Lower lobe of right lung (tissue), 2 donors: ENCODE results near the gene DGKI. TPM values are rescaled to one million over a fixed set of nuclear protein-coding genes. Genes with fewer than 3 reads are reported as not detected.

Experiments used
- ATAC-seq, 2 donors: fragments of 200-7000 bp; cut with Tn5 transposase; one replicate each; pipeline ENCODE4 v1.9.1; 2020 to 2022; ENCODE audit warnings: mild to moderate bottlenecking in 2 of 2, moderate library complexity in 2 of 2
- DNase-seq: peaks from one replicate; pipeline ENCODE4 v3.0.0-alpha.2; 2020
- H3K27ac ChIP-seq: fragments of 200-600 bp; one replicate; pipeline ENCODE4 v1.8.0; 2022
- H3K27me3 ChIP-seq: fragments of 200-600 bp; one replicate; pipeline ENCODE4 v1.8.0; 2022; ENCODE audit warnings: low read depth
- H3K36me3 ChIP-seq: fragments of 200-600 bp; one replicate; pipeline ENCODE4 v1.8.0; 2022; ENCODE audit warnings: mild to moderate bottlenecking
- H3K4me1 ChIP-seq: fragments of 200-600 bp; one replicate; pipeline ENCODE4 v1.8.0; 2022
- H3K4me3 ChIP-seq: fragments of 200-600 bp; one replicate; pipeline ENCODE4 v1.8.0; 2022; ENCODE audit warnings: mild to moderate bottlenecking
- H3K9me3 ChIP-seq: fragments of 200-600 bp; one replicate; pipeline ENCODE4 v1.8.0; 2022
- intact Hi-C: fragments of 100-400 bp; cut with DNase I; formaldehyde crosslinking; loops from one replicate; pipeline ENCODE4 v1.11.0; 2022
- total RNA-seq: library from RNA; stranded (reverse); fragmentation: NEBNext Ultra II Directional; extraction: Animal tissue kit (Norgen Biotek cat#: 25700); gene quantifications from one replicate; pipeline ENCODE4 v1.2.1, GENCODE V29; 2021
- TF ChIP-seq, protein P1 (sequence below): fragments of 200-600 bp; IDR thresholded peaks from one replicate; pipeline ENCODE4 v1.8.0; 2022; ENCODE audit warnings: antibody characterized with exemption, mild to moderate bottlenecking
- donor health status: DM: no; HTN: yes; CAD: no; lungs with severe emphysema.

DGKI gene
- total RNA-seq, 1 donor from 2014 or later, result 0.09 TPM

DNA sequence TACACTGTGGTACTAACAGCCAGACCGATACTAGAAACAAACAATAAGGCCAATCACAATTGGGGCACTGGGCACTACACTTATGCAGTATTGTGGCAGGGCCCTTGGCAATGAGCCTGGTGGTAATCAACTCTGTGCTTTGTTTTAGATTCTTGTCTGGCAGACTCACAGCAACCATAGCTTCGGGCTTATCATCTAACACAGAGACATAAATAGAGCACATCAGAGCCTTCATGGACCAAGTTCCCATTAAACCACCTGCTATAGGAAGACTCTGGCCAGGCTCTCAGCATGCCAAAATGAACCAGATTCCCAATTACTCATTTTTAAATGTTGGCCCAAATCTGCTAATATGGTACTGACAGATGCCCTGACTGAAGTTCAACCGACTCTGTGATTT lies 218.6 kb downstream of the DGKI start:
- H3K4me1 ChIP-seq, result no peaks in the 10 kb centered on the region
- DNase-seq (no peak), ATAC-seq (no peak)
- TF ChIP-seq, protein P1, sequence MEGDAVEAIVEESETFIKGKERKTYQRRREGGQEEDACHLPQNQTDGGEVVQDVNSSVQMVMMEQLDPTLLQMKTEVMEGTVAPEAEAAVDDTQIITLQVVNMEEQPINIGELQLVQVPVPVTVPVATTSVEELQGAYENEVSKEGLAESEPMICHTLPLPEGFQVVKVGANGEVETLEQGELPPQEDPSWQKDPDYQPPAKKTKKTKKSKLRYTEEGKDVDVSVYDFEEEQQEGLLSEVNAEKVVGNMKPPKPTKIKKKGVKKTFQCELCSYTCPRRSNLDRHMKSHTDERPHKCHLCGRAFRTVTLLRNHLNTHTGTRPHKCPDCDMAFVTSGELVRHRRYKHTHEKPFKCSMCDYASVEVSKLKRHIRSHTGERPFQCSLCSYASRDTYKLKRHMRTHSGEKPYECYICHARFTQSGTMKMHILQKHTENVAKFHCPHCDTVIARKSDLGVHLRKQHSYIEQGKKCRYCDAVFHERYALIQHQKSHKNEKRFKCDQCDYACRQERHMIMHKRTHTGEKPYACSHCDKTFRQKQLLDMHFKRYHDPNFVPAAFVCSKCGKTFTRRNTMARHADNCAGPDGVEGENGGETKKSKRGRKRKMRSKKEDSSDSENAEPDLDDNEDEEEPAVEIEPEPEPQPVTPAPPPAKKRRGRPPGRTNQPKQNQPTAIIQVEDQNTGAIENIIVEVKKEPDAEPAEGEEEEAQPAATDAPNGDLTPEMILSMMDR, result no peak
- H3K36me3 ChIP-seq, result no peaks in the 10 kb centered on the region
- H3K9me3 ChIP-seq, result no peaks in the 10 kb centered on the region
- intact Hi-C loops, result no loop called here
- no peak overlapping the region for H3K4me3 ChIP-seq
- no peaks in the 10 kb centered on the region for H3K27me3 ChIP-seq
- H3K27ac ChIP-seq, result no peak overlapping the region

DNA sequence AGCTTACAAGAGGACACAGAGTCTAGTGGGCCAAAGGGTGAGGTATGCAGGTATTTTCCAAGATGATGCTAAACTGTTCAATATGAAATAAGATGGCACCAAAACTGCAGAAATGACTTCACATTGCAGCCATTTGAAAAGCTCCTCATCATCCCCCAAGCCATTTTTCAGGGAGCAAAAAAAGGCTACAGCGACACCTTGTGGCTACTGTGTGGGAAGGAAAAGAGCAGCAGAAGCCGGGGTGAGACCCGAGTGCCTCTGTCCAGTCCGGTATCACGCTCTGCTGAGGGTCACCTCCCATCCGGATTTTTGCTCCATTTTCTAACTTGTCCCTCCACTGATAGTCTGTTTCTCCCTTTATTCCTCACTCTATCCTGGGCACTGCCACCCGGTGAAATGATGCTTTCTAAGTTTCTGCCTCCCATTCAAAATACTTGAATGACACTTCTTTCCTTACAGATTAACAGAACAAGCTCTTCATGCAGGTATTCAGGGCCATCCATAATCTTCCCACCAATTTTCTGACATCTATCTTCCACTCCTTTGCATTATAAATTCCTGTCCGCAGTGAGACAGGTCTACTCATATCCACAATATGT lies 220.2 kb downstream of the DGKI start:
- DNase-seq (no peak), ATAC-seq (peak; percentile 53 to 58)
- no peaks in the 10 kb centered on the region for H3K36me3 ChIP-seq
- intact Hi-C loops, result no loop called here
- no peaks in the 10 kb centered on the region for H3K4me1 ChIP-seq
- H3K27me3 ChIP-seq, result no peaks in the 10 kb centered on the region
- H3K4me3 ChIP-seq, result no peak overlapping the region
- TF ChIP-seq, protein P1, result peak; percentile 69
- no peak overlapping the region for H3K27ac ChIP-seq
- no peaks in the 10 kb centered on the region for H3K9me3 ChIP-seq

GRCh38 chr7:137625197-137625596 lies 221.6 kb downstream of the DGKI start:
- DNase-seq, result no peak
- Histone ChIP-seq H3K4me1 (no peaks in the 10 kb centered on the region), H3K27ac (no peak overlapping the region), H3K4me3 (no peak overlapping the region), H3K27me3 (no peaks in the 10 kb centered on the region), H3K36me3 (no peaks in the 10 kb centered on the region), H3K9me3 (no peaks in the 10 kb centered on the region)
- TF ChIP-seq, protein P1, result no peak
- intact Hi-C loops, result no loop called here
- ATAC-seq, result no peak

DNA sequence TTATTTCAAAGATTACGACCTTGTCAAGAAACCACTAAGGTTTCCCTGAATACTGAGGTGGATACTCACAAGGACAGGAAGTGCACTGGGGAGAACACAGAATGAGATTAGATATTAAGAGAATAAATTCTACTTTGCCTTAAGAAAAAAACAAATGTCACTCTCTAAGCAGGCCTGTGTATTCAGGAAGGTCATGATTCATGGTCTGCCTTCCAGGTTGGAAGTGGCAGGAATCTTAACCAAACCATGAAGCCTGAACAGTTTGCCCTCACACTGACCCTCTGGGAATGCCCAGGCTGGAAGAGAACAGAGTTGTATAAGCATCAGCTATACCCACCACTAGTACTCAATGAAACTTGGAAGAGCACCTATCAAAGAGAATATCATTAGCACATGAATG lies 227.6 kb downstream of the DGKI start:
- ATAC-seq (no peak), DNase-seq (no peak)
- TF ChIP-seq, protein P1, result no peak
- no peaks in the 10 kb centered on the region for H3K9me3 ChIP-seq
- intact Hi-C loops, result no loop called here
- H3K27me3 ChIP-seq, result no peaks in the 10 kb centered on the region
- H3K27ac ChIP-seq, result no peak overlapping the region
- H3K4me1 ChIP-seq, result no peaks in the 10 kb centered on the region
- H3K36me3 ChIP-seq, result no peaks in the 10 kb centered on the region
- H3K4me3 ChIP-seq, result no peak overlapping the region

DNA sequence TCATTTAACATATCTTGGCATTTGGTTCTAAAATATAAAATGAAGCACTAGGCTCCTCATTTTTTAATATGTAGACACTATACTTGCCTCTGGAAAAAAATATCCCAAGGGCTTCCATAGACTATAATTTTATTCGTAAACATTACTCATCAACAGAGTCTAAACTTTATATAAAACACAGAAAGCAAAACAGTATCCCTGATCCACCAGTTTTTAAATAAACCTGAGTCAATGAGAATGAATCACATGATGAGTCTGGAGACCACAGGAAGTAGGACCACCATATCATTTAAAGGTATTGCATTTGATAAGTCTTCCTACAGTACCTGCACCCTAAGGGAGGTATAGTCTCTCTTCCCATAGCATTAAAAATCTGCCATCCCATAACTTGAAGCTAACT lies 228.0 kb downstream of the DGKI start:
- no peaks in the 10 kb centered on the region for H3K4me1 ChIP-seq
- intact Hi-C loops, result no loop called here
- H3K9me3 ChIP-seq, result no peaks in the 10 kb centered on the region
- no peak for ATAC-seq
- DNase-seq, result no peak
- no peak overlapping the region for H3K27ac ChIP-seq
- H3K36me3 ChIP-seq, result no peaks in the 10 kb centered on the region
- no peaks in the 10 kb centered on the region for H3K27me3 ChIP-seq
- TF ChIP-seq, protein P1, result no peak
- no peak overlapping the region for H3K4me3 ChIP-seq
